Occipital lobe (tissue), 2 donors: Measurements from ENCODE around the gene CISD1. TPM values are rescaled to one million over a fixed set of nuclear protein-coding genes. Genes with fewer than 3 reads are reported as not detected.
"Not testable (repeated sequence)": the region's sequence is repeated elsewhere in the genome, so short reads cannot be mapped to it uniquely, and the experiment has no call there.

Experiments used
- DNase-seq: peaks from one replicate; lab custom pipeline; 2025; lab: John Stamatoyannopoulos, UW
- total RNA-seq: library from RNA; depleted of rRNA; stranded (reverse); fragments of >200 nt; gene quantifications from one replicate; pipeline ENCODE4 v1.2.3, GENCODE V29; 2014

CISD1 gene
- total RNA-seq = 20.9 TPM

DNA sequence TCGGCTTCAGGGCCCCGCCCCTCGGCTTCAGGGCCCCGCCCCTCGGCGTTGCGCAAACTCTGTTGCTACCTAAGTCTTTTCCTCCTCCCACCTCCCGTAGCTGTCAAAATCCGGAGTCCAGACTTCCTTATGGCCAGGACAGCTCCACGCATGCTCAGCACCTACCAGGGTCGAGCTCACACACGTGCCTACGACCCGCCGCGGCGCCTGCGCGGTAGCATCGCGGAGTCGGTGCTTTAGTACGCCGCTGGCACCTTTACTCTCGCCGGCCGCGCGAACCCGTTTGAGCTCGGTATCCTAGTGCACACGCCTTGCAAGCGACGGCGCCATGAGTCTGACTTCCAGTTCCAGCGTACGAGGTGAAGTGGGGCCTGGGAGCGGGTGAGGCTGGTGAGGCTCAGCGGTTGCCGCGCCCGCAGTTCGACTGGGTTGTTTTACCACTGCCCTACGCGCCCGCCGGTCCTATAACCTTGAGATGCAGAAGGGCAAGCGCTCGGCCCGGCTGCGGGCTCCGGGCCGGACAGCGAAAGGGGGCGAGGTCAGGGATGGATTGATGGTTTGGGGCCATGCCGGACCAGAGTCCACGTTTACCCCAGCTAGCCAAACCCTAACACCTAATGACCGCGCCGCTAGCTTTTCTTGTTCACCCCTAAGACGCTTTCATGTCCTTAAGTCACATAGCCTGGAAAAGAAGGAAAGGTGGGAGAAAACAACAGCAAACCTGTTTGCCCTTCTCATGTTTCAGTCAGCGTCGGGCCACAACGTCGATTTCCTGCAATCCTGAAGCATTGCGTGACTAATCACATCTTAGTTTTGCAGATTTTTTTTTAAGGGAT is at the start of gene CISD1:
Gene CISD1 (plus strand): TSS at position 217 of the 836 bp plus-strand sequence. CDS start 112 bp downstream, at position 329.
- peak; percentile 93 for DNase-seq

DNA sequence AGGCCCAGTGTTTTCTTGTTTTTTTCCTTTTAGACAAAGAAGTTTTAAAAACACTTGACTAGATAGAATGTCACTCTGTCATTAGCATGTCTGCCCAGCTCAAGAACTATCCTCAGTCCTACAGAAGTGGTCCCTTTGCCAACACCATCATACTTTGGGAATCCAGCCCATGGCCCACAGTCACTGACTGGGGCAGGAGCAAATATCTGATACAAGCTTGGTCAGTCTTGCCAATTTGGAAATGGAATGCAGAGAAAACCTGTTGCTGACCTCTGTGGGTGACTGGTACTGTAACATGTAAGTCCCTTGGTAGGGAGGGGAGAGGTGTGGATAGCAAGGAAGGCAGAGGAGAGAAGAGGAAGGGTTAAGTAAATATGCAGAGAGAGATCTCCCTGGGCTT is 49.1 kb upstream of the CISD1 start:
- DNase-seq = no peak

DNA sequence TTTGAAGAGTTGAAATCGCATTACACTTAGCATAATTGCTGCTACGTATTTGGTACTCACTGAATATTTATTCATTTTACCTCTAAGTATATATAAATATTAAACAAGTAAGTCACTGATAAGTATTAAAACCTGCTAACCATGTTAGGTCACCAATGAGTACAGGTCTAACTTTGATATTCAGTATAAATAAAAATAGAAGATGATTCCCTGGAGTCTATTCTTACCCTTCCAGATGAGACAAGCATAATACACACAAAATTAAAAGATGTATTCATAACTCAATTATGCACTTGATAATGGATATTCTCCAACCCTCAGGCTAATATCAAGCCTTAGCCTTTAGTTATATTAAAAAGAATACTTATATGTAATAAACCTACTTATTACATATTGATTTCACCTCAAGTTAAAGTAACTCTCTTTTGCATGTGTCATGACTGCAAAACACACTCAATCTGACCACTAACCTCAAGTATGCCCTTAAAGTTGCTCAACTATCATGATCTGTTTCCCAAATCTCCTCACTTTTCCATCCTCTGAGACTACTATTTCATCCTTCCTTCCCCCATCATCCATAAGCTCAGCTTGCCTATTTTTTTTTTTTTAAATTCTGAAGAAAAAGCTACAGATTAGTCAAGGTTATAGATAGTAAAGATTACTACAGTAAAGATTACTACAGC is 48.1 kb upstream of the CISD1 start:
- no peak for DNase-seq

- DNase-seq = no peak
Observed at GRCh38 chr10:58225654-58226053, 43.3 kb upstream of the CISD1 start.

DNA sequence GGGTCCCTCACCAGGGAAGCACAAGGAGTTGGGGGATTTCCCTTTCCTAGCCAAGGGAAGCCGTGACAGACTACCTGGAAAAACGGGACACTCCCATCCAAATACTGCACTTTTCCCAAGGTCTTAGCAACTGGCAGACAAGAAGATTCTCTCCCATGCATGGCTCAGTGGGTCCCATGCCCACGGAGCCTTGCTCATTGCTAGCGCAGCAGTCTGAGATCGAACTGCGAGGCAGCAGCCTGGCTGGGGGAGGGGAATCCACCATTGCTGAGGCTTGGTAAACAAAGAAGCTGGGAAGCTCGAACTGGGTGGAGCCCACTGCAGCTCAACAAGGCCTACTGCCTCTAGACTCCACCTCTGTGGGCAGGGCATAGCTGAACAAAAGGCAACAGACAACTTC is 39.1 kb upstream of the CISD1 start:
- not testable (repeated sequence) for DNase-seq

GRCh38 chr10:58237014-58237834 is 31.7 kb upstream of the CISD1 start:
- no peak for DNase-seq

DNA sequence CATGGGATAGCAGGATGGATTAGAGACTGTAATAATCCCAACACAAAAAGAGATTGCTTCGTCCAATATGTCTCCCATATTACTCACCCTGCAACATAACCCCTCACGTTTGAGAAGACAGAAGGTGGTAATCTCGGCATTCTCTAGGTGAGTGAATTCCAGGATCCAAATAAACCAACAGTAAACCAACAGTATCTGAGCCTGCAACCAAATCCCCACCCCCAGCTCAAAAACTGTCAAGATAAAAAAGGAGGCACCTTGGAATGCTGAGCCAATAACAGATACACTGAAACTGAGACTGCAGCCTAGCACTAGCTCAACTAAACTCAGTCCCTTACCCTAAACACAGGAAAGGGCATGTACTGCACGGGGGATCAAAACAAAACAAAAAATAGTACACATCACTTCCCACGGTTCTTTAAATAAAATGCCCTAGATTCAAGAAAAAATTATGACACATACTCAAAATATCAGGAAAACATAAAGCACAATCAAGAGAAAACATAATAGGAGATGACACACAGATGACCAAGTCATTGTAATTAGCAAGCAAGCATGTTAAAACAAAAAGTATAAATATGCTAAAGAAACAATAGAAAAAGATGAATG is 29.3 kb upstream of the CISD1 start:
- DNase-seq = no peak

- DNase-seq = no peak
Observed at GRCh38 chr10:58240531-58240930, 28.4 kb upstream of the CISD1 start.

DNA sequence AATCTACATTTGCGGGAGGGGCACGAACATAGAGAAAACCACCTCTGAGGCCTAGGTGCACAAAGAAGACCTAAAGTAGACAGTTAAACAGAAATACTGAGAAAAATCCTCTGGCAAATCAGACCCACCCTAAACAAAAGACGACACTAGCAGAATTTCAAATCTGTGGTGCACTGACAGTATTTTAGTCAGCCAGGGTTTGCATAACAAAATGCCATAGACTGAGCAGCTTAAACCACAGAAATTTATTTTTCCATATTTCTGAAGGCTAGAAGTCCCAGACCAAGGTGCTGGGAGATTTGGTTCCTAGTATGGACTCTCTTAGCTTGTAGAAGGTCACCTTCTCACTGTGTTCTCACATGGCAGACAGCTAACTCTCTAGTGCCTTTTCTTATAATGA is 27.6 kb upstream of the CISD1 start:
- DNase-seq = no peak

DNA sequence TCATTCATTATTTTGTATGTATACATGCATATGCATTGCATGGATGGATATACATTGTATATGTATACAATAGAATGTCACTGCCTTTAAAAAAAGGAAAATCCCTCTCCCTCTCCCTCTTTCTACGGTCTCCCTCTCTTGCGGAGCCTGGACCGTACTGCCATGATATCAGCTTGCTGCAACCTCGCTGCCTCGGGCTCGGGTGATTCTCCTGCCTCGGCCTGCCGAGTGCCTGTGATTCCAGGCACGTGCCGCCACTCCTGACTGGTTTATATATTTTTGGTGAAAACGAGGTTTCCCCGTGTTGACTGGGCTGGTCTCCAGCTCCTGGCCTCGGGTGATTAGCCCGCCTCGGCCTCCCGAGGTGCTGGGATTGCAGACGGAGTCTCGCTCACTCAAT is 25.7 kb upstream of the CISD1 start:
- DNase-seq = no peak

GRCh38 chr10:58243801-58244200 is 25.2 kb upstream of the CISD1 start:
- DNase-seq = not testable (repeated sequence)

DNA sequence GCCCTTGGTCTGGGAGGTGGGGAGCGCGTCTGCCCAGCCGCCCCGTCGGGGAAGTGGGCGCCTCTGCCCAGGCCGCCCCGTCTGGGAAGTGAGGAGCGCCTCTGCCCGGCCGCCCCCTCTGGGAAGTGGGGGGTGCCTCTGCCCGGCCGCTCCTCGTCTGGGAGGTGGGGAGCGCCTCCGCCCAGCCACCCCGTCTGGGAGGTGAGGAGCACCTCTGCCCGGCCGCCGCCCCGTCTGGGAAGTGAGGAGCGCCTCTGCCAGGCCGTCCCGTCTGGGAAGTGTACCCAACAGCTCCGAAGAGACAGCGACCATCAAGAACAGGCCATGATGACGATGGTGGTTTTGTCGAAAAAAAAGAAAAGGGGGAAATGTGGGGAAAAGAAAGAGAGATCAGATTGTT is 24.7 kb upstream of the CISD1 start:
- DNase-seq = not testable (repeated sequence)

DNA sequence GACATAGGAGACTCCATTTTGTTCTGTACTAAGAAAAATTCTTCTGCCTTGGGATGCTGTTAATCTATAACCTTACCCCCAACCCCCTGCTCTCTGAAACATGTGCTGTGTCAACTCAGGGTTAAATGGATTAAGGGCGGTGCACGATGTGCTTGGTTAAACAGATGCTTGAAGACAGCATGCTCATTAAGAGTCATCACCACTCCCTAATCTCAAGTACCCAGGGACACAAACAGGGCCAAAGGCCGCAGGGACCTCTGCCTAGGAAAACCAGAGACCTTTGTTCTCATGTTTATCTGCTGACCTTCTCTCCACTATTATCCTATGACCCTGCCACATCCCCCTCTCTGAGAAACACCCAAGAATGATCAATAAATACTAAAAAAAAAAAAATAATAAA is 24.3 kb upstream of the CISD1 start:
- not testable (repeated sequence) for DNase-seq

- no peak for DNase-seq
Observed at GRCh38 chr10:58253184-58253583, 15.8 kb upstream of the CISD1 start.

DNA sequence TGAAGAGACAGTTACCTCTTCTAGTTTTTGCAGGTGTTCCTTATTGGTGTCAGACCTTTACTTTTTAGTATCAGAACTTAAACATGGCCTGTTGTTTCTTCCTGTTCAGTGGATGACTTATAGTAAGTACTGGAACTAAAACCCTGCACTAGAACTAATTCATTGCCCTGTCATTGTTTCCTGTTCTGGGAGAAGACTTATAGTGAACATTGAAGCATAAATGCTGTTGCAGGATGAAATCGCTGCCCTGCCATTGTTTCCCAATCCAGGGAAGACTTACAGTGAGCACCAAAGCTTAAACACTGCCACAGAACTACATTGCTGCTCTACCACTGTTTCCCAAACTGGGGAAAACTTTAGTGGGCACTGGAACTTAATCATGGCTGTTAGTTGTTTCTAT is 14.3 kb upstream of the CISD1 start:
- DNase-seq = no peak

DNA sequence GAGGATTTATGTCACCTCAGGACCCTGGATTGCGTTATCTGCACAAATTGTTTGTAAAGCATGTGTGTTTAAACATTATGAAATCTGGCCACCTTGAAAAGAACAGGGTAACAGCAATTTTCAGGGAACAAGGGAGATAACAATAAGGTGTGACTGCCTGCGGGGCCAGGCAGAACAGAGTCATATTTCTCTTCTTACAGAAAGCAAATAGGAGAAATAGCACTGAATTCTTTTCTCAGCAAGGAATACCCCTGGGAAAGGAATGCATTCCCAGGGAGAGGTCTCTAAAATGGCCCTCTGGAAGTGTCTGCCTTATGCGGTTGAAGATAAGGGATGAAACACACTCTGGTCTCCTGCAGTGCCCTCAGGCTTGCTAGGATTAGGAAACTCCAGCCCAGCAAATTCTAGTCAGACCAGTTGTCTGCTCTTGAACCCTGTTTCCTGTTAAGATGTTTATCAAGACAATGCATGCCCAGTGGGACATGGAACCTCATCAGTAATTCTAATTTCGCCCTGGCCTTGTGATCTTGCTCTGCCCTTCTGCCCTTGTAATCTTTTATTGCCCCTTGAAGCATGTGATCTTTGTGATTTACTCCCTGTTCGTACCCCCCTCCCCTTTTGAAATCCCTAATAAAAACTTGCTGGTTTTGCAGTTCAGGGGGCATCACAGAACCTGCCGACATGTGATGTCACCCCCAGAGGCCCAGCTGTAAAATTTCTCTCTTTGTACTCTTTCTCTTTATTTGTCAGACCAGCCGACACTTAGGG is 12.8 kb upstream of the CISD1 start:
- DNase-seq = not testable (repeated sequence)

DNA sequence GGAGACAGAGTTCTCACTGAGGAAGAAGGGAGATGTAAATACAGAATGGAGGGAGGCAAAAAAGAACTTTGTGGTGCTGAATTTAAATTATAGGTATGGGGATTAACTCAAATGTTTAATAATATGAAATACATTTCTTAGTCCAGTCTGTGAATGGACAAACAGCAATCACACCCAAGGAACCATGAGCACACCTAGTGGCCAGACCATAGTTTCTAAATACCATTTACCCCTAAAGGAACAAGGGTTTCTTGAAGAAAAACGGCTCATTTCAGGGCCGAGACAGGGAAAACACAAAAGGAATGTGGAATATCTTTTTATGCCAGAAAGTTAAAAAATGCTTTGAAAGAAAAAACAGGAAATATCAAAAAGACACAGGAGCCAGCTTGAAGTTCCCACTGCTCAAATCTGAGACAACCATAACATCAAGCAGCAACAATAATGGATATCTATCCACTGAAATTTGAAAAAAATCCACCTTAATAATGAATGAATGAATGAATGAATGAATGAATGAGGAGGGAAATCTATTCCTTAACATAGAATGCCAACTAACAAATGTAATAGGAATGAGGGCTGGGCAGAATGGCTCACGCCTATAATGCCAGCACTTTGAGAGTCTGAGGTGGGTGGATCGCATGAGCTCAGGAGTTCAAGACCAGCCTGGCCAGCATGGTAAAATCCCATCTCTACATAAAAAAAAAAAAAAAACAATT is 9.8 kb upstream of the CISD1 start:
- no peak for DNase-seq

DNA sequence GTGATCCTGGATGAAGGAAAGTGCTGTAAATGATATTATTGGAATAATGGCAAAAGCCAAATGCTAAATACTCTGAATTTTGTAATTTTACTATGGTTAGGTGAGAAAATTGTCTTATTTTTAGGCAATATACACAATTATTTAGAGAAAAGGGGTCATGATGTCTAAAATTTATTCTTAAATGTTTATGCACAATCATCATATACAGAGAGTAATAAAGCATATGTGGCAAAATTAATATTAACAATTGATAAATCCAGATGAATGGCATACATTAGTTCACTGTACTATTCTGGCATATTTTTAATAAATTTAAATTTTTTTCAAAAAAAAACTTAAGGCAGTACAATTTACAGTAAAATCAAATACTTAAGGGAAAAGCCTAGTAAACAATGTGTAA is 8.6 kb upstream of the CISD1 start:
- DNase-seq = no peak

GRCh38 chr10:58262766-58263165 is 6.2 kb upstream of the CISD1 start:
- DNase-seq = no peak

DNA sequence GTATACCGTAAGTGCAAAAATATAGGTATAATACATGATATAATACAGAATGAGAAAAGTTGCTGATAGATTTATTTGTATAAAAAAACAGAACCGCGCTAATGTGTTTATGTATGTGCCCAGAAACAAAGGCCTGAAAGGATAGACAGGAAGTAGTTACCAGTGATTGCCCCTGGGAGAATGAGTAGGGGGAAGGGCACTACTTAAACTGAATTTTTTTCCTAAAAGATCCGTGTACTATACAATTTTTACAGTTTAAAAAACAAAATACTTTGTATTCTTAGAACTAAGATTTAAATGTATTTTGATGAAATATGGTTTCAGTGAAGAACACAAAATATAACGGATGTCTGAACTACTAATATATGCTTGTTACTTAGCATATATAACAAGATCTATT is 4.2 kb upstream of the CISD1 start:
- no peak for DNase-seq
